Hematopoietic multipotent progenitor cell treated with erythropoietin and hydrocortisone succinate and interleukin-3 and kit ligand, for 15 days (in vitro differentiated cells): ENCODE measurements around the gene RCAN1.
A peak's percentile ranks its signal among the peaks of the same experiment; 100 is the strongest.
"Not testable (repeated sequence)": the region's sequence is repeated elsewhere in the genome, so short reads cannot be mapped to it uniquely, and the experiment has no call there.

ENCODE experiments used
- DNase-seq: peaks from one replicate; pipeline ENCODE4 v3.0.0-alpha.2; 2015; ENCODE audit warnings: low spot score

The RCAN1 gene

DNA sequence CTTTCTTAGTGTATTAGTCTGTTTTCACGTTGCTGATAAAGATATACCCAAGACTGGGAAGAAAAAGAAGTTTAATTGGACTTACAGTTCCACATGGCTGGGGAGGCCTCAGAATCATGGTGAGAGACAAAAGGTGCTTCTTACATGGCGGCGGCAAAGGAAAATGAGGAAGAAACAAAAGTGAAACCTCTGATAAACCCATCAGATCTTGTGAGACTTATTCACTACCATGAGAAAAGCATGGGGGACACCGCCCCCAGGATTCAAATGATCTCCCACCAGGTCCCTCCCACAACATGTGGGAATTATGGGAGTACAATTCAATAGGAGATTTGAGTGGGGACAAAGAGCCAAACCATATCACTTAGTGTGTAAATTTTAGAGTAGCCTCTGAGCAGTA is 46.1 kb downstream of the RCAN1 start:
- not testable (repeated sequence) for DNase-seq

DNA sequence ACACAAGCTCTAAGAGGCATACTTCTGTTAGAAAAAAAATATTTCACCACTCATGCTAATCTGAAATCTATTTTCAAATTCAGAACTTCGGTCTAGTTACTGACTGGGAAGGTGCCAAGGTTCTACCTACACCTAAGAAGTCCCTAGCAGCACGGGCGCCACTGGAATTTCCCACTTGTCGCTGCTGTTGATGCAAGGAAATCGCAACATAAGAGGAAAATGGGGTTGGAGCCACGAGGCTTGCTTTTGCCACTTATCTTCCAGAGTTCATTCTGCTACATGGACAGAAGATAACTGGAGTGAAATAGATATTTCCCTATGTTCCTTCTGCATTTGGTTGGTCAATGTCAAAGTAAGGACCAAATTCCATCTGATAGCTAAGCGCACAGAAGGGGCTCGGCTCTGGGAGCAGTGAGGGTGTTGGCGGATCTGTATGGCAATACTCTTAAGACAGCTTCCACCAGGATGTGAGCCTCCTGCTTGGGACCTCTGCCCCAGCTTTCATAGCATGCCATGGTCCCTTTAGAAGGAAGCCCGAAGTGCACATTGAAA is 47.2 kb downstream of the RCAN1 start:
- no peak for DNase-seq

DNA sequence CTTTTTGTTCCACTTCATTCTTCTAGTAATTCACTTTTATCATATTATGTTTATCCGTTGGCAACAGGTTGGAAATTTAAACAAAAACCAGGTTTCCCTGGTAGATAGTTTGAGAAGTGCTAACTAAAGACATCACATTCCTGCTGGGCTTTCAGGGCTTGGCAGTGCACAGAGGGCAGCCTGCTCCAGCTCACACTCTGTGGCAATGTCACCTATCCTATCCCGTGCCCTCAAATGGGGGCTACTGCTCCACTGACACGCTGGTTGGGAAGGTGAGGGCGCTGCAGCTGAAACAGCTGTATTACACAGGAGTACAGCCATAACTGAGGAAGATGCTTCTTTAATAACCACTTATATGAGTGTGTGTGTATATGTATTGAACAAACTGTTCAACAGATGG is 49.7 kb downstream of the RCAN1 start:
- no peak for DNase-seq

DNA sequence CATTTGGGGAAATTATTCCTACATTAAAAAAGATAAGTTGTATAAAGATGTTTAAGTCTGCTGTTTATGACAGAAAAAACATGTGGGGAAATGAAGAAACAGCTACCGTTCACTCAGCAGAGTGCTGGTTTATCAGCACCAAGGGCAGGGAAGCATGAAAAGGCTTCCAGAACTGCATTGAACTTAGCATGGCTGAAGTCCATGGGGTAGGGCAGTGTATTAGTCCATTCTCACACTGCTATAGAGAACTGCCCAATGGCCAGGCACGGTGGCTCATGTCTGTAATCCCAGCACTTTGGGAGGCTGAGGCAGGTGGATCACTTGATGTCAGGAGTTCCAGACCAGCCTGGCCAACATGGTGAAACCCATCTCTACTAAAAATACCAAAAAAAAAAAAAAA is 51.5 kb downstream of the RCAN1 start:
- DNase-seq, result not testable (repeated sequence)

DNA sequence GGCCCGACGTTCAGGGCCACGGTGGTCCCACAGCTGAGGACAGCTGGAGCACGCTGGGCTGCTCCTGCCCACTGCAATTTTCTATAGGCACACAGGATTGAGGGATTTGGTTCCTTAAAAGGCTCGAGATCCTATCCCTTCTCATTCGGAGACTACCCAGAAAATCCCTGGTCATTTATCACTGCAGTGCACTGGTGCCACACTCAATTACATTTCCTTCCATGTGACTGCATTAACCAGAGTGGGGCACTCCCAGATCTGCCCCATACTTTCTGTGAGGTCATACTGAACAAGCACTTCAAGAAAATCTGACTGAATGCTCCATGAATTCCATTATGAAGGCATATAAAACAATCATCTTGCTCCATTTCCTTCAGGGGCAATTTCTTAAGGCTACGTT is 53.1 kb downstream of the RCAN1 start:
- no peak for DNase-seq

DNA sequence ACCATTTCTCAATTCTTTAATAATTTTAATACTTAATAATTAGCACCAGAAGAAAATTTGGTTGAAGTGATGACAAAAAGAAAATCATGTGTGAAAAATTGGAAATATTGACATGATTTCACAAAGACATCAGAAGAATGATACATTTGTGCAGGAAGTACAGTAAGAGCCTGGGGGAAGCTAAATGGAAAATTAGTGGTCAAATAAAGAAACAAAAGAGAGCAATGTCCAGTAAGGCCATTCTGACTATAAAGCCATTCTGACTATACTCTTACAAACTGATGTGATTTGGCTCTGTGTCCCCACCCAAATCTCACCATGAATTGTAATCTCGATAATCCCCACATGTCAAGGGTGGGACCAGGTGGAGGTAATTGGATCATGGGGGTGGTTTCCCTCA is 54.3 kb downstream of the RCAN1 start:
- DNase-seq, result no peak

DNA sequence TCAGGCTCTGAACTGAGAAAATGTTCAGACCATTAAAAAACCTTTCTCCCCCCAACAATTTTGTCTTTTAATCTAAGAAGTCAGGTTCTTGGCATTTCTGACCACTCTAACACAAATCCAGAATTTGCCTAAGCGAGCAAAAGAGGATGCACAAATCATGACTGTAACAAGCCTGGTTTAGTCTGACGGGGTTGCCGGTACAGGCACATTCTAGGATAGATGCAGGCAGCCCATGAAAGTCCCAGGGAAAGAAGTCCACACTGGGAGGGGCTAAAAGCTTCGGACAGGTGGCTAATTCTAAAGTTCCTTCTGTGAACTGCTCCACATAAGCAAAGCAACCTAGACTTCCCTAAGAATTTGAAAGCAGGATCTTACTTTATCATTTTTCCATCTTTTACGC is 54.9 kb downstream of the RCAN1 start:
- DNase-seq, result no peak

DNA sequence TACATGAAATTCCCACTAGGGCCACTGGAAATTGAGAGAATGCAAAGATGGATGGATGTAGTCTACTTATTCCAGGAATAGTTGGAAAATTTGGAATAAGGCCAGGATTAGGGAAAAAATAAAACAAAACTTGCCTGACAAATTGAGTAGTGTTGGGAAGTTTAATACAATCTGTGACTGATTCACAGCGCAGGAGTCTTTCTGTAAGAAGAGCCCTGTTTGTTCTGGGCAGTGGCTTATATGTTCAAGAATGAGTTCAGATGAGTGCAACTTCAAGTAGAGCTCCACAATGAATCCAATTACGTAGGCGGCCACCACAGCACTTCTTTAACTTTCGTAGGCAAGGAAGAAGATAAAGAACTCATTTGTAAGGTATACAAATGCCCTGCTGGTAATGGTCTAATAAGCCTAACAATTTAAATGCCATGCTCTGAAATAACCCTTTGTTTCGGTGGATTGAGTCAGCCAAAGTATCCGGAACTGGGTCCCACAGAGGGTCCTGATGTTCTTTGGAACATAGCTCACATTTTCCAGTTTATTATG is 55.8 kb downstream of the RCAN1 start:
- DNase-seq, result no peak

DNA sequence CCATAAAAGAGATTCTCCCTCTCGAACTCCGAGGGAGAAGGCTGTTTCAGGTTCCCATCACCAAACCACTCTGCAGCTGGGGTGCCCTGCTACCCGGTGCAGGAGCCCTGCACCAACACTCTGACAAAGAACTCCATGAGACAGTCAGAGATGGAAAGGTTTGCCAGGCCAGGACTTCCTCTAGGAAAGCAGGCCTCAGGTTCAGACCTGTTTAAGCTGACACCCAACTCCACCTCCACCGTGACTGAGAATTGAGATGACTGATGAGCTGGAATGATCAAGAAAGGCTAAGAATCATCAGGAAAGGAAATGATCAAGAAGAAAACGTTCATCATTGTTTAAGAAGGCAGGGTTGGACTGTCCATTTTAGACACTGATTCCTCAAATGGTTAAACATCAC is 56.7 kb downstream of the RCAN1 start:
- no peak for DNase-seq

DNA sequence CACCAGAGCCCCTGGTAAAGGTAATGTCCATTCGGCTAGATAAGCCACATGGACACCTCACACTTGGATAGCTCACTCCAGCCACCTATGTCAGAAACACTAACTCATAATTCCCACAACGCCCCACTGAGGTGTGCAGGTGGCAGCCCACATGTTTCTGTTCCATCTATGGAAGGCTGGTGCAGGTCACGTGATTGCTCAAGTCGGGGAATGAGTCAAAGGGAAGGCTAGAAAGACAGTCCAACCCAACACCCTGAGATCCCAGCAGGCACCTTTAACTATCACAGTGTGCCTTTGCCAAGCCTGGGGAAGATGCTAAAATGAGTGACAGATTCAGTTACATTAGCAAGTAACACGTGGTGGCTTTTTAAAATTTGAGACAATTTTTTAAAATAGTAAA is 57.7 kb downstream of the RCAN1 start:
- no peak for DNase-seq

DNA sequence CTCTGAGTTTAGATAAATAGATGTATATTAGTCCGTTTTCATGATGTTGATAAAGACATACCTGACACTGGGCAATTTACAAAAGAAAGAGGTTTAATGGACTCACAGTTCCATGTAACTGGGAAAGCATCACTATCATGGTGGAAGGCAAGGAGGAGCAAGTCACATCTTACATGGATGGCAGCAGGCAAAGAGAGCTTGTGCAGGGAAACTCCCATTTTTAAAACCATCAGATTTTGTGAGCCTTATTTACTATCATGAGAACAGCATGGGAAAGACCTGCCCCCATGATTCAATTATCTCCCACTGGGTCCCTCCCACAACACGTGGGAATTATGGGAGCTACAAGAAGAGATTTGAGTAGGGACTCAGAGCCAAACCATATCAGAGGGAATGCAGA is 60.2 kb downstream of the RCAN1 start:
- DNase-seq, result not testable (repeated sequence)

DNA sequence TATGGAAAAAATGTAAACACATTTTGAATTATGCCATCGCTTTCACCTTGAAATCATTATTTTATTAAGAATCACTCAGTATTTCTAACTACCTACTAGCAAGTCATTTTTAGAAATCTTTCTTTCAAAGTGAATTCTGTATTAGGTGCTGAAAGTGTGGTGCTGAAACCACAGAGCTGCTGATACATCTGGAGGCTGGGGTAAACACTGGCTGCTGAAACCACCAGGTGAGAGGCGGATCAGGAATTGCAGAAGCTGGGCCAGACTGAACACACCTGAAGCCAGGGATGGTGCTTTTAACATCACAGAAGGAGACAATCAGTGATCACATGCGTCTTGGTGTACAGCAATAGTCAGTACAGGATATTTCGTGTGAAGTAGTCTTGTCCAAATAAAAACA is 60.7 kb downstream of the RCAN1 start:
- DNase-seq, result no peak

DNA sequence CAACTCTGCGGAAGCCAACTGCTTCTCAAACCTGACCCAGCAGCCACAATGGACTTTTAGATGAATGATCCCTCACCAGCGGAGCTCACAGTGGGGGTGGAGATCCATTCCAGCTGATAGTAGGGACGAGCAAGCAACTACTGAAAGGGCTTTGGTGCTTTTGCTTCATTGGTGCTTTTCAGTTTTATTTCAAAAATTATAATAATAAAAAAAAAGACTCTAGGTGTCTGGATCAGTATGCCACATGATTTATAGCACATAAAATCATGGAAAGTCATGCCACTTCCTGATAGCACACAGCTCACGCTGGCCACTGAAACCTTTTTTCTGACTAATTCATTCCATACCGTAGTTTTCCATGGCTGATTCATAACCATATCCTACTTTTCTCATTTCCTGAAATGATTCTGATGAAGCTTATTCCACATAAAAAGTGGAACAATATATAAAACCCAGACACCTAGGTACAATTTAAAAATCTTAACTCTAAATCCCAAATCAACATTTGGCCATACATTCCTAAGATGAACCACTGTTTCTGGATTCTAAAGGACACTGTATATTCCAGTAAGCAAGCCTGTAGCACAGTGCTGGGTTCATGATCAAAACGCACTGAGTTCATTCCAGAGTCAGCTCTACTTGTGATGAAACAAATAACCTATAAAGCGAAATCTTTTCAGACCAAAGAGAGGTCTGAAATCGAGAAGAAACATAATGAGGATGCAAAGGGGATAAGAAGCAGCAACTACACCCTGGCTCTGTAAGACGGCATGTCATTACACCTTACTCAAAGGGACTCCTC is 61.6 kb downstream of the RCAN1 start:
- no peak for DNase-seq

DNA sequence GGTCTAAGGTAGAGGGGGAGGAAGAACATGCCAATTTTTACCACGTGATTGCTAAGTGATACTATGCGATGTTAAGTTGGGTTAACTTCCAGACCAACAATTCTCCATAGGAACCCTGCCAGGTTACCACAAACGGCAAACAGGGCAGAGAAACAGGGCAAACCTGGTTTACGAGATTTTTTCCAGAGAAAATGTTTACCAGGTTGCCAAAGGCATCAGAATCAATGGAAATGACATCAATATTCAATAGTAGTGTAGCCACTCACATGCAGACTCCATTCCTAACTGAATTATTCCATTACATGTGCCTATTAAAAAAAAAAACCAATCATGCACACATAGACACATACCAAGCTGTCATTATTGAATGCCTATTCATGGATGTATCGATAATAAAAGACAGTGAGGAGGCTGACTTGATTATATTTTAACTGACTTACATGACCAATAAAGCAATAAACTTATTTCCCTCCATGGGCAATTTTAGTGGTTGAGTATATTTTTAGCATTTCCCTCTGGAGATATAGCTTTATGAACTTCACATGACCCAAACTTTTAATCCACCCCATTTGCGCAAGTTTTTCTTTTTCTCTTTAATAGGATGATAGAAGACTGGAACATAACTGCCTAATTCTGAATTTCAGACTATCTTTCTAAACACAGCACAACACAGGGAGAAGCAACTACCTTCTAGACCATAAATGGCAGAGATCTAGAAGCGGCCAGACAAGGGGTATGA is 62.4 kb downstream of the RCAN1 start:
- no peak for DNase-seq

DNA sequence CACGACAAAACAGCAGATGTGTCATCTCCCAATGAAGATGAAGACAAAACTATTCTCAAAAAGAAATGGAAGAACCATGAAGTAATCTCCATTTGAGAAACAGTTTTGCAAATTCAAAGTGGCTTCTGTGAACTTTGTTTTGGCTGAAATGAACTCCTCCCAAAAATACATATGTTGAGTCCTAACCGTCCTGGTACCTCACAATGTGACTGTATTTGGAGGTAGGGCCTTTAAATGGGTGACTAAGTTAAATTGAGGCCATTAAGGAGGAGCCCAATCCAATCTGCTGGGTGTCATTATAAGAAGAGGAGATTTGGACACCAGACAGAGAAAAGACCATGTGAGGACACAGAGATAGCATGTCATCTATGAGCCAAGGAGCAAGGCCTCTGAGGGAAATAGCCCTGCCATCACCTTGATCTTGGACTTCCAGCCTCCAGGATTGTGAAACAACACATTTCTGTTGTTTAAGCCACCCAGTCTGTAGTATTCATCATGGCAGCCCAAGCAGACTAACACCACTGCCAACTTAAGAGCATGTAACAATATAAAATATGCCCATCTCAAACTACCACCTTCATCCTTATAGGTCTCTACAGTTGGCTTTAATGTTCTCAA is 64.6 kb downstream of the RCAN1 start:
- DNase-seq, result no peak

DNA sequence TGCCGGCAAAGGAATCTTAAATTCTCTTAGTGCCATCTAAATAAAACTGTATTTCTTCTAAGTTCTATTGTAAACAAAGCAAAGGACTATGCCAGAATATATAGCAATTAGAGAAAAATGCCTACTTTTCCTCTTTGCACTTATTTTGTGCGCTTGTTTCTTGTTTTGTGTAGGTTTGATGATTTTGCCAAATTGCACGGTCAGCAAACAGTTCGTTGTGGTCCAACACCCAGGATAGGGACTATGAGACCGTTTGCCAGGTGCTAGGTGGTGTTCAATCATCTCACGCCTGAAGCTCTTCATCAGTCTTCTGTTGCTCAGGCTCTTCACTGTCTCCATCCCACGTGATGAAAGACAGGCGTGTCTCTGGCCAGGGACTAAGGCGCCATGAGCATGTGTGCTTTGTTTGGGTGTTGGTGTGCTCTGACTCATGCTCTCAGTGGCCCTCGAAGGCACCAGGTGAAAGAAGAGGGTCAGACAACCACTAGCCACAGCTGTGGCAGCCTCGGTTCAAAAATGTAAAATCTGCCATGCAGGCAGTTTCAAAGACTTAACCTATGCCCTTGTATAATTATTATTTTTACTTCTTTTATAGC is 66.0 kb downstream of the RCAN1 start:
- DNase-seq, result no peak

DNA sequence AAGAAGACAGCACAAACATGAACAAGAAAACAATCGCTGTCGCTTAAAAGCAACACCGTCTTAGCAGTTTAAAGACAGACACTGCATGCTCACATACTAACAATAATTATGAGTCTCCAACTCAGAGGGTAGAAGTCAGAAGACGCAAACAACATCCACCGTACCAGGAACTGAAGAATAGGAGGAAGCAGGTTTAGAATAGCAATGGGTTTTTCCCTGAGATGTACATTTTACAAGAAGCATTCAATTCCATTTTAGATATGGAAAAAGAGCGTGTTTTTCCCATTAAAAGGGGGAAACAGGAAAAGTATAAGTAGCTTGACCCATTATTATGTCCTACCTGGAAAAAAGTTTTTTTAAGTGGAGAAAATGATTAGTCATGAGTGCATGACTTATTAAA is 68.4 kb downstream of the RCAN1 start:
- DNase-seq, result no peak

DNA sequence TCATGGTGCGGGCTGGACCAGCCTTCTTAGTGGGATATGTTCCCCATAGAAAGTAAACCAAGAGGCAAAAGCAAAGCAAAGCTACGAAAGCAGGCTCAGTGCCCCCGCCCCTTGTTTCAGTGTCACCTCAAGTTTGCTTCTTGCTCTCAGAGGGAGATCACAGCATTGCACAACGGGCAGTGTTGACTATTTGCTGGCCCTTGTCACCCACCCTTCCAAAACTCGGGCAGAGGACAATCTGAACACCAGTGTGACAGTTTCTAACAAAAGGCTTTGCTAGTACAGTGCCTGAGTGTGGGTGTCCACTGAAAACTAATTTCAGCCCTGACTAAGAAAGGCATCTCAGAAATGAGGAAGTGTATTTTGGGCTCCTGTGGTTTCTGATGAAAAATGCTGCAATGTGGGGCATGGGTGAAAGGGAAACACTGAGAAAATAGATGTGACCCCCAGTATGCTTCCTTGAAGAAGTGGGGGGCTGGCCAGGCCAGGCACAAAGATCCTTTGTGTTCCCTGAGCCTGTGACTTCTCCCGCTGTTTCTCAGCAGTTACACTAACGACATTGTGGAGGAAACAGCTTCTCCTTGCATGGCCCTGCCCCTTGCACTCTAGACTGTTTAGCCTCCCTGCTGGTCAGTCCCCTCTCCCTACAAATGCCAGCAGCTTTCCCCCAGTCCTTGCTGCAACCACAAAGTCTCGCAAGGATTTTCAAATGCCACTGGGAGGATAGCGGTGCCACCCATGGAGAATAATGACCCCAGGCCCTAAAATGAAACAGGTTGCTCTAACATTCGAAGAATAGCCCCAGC is 69.6 kb downstream of the RCAN1 start:
- DNase-seq, result no peak

DNA sequence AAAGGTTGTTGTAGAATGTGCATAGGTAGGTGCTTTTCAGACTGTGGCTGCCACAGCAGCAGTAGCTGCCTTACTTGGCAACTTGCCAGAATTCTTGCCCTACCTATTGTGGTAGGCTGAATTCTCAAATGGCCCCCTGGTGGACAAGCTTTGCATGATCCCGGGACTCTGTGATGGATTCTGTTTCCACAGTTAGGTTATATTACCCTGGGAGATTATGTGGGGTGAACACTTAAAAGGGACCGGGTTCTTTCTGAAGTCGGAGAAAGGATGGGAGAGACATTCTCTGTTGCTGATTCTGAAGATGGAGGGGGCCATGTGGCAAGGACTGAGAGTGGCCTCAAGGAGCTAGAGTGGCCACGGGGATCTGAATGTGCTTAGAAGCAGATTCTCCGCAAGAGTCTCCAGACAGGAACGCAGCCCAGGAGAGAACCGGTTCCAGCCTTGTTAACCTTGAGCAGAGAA is 70.8 kb downstream of the RCAN1 start:
- peak; percentile 72 for DNase-seq

DNA sequence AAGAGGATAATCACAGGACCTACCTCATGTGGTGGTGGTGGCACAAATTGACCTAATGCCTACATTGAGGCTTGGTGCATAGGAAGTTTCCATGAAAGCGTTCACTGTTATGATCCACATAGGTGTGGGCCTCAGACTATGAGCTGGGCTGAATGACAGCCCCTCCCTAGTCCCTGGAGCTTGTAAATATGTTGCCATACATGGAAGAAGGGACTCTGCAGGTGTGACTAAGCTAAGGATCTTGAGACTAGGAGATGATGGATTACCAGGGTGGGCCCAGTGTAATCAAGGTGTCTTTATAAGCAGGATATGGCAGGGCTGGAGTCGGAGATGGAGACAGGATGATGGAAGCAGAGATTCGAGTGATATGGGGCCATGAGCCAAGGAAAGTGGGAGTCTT is 71.9 kb downstream of the RCAN1 start:
- DNase-seq, result no peak

DNA sequence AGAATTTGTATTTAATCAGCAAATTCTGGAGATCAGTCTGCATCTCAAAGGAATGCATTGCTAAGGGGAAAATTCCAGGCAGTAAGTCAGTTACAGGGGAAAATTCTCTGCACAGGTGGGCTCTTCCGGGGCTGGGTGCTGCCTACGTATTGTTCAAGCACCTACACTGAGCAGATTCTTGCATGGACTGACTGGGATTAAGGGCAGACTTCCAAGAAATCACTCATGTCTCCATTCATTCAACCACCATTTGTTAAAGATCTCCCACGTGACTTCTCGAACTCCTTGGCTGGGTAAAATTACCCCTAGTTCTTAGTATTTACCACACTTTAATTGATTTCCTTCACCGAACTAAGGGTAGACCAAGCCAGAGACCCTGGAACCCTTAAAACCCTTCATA is 74.7 kb downstream of the RCAN1 start:
- no peak for DNase-seq
